NCI-H187 treated with DMSO at 0.1 percent for 48 hours (cell line): ENCODE data around the gene CMBL.
"Not testable (repeated sequence)": the region's sequence is repeated elsewhere in the genome, so short reads cannot be mapped to it uniquely, and the experiment has no call there.

ENCODE experiments used
- DNase-seq: peaks from one replicate; lab custom pipeline; 2025; lab: John Stamatoyannopoulos, UW

The CMBL gene

DNA sequence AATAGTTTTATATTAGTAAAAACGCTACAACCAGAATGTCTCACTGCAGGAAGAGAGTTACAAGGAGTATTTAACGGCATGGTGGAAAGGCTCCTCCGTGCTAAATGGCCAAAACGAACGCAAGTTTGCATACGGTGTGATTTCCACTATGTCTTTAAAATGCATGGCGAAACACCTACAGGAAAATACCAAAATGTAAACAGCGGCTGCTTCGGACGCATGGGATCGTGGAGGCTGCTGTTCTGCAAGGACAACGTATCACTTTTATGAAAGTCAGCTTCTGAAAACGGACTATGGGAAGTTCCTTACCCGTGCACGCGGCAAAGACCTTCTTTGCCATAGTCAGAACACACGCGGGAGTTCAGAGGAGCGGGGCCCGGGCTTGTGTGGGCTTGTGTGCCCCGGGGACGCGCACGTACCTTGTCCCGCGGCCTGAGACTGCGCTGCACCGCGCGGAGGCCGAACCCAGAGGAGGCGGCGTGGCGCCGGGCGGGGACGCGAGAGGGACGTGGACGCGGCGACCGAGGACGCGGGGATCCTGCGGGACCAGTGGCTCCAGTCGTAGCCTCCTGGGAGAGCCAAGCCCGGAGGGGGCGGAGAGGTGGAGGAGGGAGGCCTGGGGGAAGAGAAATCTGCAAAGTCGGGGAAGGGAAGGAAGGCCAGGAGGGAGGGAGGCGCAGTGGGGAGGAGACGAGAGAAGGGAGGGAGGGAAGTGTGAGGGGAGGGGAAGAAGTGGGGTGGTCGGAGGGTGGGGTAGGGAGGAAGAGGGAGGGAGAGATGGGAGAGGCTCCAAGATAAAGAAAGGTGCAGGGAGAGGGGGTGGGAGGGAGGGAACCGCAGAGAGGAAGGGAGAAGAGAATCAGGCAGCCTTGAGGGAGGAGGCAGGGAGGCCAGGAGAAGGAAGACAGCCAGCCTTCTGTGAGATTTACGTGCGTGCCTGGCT lies at the start of gene CMBL:
Gene CMBL (minus strand): TSS at position 697 of the 943 bp plus-strand sequence. CDS start 17,140 bp downstream, outside the sequence.
- DNase-seq: peak; percentile 22

DNA sequence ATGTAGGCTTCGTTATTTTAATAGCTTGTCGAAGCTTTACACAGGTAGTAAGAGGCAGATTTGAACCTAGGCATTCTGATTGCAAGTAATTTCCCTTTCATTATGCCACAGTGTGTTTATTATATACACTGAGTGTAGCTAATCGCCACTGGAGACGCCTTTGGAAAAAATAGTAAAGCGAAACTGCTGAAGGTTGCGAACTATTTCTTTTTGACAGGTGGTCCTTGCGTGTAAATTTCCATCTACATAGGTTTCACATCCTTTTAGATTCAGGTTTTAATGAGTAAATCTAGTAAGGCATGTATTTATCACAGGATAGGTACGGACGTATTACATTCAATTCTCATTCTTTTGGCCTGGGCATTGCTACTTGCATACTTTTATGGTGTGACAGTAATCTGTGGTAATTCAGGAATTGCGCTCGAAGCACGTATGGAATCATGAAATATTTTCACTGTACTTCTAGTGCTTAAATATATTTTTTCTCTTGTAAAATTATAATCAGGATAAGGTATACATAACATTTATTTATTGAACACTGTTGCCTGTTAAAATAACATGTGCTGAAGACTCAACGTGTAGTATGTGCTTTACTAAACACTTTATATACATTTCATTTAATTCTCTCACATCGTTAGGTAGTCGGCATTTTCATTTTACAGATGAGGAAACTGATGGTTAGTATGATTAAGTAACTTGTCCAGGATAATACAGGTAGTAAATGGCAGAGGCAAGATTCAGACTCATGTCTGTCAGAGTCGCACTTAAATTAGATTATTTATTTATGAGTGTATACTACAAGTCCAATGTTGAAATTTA lies 47.6 kb upstream of the CMBL start:
- no peak for DNase-seq

DNA sequence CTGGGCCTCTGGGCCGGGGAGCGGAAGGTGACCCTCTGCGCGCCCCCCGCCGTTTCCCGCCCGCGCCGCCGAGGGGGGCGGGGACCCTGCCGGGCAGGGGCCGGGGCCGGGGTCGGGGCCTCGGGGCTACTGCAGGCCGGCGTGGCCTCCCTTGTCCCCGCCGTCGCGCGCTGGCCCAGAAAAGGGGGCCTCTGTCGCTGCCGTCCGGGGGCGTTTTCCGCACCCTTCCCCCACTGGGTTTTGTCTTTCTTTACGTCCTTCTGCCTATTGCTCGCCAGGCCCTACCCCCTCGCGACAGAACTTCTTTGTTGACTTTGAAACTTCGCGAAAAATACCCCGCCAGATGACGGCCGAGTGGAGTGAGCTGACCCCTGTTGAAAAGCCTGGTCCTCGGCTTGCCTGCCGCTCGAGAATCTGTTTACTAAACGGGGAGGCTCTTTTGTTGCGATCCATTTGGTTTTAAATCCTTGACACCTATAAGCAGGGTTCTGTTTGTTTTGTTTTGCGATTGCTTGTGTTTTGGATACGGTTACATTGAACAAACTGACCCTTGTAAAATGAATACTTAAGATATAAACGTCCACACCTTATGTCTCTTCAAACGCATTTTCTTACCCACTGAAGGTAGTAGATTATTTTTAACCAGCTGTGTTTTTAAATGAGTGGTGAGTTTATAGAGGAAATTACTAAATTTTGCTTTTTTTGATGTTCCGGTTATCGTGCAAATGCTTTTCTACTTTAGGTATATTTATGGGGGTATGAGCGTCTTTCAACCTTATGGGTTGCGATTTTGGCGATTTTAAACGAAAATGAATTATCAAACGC lies 46.6 kb upstream of the CMBL start:
- DNase-seq: no peak

DNA sequence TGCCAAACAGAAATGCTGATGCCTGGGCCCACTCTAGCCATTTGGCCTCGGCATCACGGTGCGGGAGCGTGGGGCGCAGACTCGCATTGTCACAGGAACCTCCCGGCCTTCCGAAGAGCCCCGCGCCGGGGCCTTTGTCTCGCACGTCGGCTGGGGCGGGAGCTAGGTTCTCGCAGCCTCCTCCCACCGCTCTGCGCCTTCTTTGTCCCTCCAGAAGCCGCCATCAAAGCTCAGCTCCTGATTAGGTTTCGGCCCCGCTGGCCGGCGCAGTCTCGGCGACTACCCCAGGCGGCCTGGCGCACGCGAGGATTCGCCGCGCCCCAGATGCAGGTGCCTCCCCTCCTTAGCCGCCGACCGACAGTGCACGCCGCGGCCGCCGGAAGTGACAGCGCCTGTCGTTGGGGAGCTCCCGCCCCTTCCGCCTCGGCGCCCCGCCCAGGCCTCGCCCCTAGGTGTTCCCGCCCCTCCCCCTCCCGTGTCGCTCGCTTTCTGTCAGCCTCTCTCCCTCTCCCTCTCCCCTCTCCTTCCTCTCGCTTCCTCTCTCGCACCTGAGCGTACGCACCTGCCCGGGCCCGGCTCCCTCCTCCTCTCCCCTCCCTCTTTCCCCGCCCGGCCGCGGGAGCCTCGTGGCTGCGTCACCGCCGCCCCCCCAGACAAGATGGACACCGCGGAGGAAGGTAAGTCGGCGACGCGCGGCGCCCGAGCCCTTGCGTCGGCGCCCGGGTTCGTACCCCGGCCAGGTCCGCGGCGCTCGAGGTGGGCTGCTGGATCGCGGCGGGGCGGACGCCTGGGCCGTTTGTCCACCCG lies 45.7 kb upstream of the CMBL start, which contains the start of gene MARCHF6:
Gene MARCHF6 (plus strand): TSS at position 455 of the 807 bp plus-strand sequence. CDS start 204 bp downstream, at position 659.
- peak; percentile 97 for DNase-seq

DNA sequence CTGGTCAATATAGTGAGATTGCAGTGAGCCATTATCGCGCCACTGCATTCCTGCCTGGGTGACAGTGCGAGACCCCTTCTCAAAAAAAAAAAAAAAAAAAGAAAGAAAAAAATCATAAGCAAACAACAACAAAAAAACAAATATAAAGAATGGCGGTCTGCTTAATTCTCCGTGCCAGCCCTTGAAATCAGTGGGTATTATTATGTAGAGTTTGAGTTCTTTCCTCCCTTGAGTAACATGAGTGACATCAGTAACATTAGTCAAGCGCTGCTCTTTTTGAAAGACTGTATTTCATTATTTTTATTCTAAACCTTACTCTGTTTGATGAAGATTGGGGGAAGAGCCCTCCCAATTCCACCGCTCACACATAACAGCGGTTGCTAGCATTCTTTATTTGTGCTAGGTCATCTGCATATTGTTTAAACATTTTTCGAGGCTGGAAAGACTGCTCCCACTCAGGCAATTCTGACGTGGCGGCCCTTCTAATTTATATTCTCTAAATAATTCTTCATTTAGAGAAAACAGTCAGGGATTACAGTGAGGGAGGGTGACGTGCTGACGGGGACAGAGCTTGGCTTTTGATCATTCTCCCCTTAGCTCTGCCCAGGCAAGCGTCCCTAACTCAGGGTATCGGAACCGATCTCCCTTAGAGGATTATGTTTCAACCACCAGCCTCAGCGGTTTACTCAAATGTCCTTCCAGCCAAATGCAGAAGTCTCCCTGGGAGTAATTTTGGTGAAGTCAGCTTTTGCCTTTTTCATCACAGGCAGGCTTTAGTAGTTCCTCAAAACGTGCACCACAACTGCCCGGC lies 44.9 kb upstream of the CMBL start:
- no peak for DNase-seq

DNA sequence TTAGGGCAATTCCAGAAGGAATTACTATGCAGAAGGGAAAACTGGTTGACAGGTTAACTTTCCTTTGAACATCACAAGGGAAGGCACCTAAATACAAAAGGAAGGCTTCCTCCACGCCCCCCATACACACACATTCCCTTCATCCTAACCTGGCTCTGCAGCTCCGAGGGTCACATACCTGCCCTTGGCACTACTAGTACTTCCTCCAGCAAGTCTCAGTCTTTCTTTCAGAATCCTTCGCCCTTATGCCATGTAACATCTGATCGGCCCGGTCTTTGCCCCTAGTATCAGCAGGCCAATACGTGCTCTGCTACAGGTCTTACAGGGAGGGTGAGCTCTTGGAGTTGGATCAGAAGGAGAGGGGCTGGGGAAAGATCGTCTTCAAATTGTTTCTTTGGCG lies 44.2 kb upstream of the CMBL start:
- no peak for DNase-seq

DNA sequence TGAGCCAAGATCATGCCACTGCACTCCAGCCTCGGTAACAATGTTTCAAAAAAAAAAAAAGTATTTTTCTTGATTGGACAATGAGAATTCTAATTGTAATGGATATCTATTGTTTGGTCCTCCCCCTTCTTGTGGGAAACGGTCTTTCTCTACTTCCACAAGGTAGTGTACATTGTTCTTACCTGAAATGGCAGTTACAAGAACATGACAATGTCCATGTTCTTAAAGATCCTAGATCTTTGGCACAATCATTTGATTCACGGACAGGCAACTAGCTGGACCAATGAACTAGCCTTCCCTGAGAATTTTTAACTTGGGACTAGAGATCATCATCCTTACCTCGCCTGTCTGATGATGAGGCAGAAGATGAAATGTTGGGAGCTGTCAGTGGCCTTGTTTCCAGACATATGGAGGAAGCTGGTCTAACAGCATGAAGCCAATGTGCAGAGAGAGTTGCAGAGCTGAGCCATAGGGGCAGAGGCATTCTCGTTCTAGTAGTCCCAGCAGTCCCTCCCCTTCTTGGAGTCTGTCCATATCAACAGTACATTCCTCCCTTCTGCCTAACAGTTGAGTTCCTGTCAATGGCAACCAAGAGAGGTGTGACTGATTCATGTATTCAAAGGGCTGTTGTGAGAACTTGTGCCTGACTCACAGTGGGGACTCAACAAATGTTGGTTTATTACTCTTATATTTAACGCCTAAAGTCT lies 43.6 kb upstream of the CMBL start:
- no peak for DNase-seq

DNA sequence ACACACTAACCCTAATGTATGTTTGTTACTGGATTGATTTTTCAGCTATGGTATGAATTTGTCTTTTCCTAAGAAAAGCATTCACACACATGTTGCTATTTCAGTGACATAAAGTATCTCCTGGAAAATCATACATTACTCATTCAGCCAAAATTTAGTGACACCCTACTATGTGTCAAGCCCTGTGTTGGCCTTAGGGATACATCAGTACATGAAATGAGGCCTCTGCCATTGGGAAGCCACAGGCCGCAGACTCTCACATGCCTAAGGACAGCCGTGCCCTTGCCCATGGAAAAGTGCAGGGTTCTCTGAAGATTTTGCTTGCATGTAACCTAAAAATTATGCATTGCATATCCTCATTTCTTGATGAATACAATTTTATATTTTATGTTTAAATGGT lies 40.6 kb upstream of the CMBL start:
- DNase-seq: no peak

DNA sequence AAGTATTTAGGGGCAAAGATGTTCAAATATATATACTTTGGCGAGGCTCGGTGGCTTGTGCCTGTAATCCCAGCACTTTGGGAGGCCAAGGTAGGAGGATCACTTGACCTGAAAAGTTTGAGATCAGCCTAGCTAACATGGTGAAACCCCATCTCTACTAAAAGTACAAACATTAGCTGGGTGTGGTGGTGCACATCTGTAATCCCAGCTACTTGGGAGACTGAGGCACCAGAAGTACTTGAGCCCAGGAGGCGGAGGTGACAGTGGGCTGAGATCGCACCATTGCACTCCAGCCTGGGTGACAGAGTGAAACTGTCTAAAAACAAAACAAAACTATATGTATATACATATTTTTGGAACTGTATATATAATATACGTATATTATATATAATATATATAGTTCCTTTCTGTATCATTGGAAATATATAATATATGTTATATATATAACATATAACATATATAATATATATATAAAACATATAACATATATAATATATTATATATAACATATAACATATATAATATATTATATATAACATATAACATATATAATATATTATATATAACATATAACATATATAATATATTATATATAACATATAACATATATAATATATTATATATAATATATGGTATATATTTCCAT lies 36.9 kb upstream of the CMBL start:
- DNase-seq: not testable (repeated sequence)

DNA sequence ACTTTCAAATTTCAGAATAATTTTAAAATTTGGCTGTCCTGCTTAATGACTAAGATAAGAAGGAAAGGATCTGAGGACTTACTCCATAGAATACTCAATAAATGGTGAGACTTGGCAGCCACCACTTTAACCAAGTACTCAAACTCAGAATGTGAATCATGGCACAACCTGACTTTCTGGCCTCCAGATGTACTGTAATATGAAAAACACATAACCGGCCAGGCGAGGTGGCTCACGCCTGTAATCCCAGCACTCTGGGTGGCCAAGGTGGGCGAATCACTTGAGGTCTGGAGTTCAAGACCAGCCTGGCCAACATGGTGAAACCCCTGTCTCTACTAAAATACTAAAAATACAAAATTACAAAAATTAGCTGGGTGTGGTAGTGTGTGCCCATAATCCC lies 35.8 kb upstream of the CMBL start:
- DNase-seq: no peak

DNA sequence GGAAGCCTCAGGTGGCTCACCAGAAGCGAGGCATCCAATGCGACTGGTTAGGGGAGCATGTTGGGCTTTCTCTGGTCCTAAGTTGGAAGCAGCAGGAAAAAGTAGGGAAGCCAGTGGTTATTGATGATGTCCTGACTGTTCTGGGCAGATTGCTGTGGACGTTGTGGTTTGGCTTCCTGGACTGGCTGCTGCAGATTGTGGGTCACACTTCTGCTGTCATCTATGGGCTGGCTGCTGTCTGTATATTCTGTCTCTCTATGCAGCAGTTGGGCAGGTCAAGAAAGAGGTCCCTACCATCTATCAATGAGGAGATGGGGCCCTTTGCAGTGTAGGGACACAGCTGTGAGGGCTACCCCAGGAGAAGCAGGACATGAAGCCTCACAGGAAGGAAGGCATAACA lies 32.3 kb upstream of the CMBL start:
- no peak for DNase-seq

DNA sequence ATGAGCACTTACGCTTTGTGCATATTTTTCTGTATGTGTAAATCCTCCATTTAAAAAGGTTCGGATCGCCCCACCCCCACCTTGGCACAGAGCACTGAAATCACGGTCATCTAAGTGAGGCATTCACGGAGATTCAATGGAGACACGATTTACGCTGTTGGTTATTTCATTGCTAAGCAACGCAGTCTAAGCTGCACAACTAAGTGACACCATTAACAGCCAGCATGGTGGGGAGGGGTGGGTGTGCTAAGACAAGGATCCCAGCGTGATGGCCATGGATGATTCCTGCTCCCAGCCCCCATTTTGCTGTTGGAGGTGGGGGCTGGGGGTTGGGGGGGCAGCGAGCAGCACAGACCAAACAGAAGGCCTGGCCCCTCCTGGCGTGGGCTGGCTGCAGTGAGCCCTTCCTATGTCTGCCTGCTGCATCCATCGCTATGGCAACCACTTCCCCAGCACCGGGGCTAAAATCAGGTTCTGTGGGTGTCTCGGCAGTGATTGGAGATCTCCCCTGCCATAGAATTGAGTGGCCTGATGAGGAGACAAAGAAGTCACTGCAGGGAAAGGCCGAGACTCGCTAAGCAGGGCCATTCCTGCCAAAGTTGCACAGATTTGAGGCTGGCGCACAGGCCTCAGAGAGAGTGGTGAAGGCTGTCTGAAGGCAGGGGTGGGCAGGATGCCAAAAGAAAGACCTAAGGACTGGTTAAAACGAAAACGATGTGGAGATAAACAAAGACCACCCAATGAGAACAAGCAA lies 31.5 kb upstream of the CMBL start:
- DNase-seq: no peak

DNA sequence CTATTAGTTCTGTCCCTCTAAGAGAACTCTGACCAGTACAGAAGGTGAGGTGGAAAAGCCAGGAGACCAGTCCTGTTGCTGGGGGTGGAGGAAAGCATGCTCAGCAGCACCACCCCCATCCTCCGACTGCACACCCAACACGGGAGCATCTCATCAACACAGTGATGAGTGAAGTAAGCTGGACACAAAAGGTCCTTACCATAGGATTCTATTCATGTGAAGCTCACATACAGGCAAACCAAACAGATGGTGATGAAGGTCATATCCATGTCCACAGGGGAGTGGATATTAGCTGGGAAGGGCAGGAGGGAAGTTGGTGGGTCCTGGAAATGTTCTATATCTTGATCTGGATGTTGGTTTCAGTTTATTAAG lies 31.0 kb upstream of the CMBL start:
- no peak for DNase-seq

DNA sequence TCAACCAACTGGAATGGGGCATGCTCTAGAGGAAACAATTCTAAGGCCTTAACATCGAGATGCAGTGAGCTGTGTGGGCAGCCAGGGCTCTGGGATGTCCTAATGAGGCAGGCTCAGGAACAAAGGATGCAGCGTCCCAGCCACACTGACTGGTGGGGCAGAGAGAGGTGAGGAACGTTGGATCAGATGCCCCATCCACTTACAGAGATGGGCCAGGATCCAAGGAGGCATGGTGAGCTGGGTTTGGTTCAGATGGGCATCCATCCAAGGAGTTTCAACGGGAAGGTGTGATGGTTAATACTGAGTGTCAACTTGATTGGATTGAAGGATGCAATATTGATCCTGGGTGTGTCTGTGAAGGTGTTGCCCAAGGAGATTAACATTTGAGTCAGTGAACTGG lies 30.3 kb upstream of the CMBL start:
- DNase-seq: no peak

DNA sequence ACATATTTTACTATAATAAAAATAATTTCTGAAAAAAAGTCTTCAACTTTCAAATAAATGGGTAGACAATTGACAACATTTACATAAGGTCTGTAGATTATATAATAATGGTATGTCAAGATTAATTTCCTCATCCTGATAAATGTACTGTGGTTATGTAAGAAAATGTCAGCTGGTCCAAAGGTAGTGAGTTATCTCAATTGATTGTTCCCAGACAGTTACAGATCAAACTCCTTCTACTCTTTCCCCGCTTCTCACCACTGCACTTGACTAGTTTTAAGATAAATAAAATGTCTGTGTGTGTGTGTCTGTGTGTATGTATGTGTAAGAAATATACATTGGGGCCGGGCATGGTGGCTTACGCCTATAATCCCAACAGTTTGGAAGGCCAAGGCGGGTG lies 29.4 kb upstream of the CMBL start:
- no peak for DNase-seq

DNA sequence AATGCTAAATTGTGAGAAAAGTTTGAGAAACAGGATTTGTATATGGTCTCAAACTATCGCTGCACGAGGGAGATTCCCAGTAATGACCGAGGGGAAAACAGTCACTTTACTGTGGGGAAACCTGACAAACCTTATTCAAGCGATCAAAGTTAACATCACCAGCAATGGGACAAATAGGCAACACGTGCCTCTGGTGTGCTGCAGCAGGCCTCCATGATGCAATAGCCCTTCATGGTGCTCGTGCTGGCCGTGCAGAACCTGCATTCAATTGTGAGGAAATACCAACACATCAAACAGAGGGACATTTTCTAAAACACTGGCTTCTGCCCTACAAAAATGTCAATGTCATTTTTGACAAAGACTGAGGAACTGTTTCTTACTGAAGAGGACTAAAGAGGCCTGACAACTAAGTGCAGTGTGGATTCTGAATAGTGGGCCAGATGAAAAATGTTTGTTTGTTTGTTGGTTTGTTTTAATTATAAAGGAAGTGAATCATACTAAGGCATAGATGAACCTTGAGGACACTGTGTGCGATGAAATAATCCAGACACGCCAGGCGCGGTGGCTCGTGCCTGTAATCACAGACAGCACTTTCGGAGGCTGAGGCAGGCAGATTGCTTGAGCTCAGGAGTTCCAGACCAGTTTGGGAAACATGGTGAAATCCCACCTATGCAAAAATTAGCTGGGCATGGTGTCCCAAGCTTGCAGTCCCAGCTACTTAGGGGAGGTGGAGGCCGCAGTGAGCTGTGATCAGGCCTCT lies 28.2 kb upstream of the CMBL start:
- no peak for DNase-seq

DNA sequence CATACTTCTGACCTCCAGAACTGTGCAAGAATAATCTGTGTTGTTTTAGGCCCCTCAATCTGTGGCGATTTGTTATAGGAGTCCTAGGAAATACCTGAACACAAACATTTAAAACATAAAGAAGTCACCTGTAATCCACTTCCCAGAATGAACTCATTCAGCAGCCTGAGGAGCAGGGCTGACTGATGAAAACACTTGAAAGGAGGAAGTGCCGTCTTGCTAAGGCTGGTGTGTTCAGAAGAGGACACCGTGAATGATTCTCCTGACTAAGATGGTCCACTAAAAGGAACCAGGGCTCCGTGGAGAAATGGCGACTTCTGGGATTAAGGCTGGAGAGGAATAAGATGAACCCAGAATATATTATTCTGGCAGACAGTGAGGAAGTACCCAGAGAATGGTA lies 27.1 kb upstream of the CMBL start:
- no peak for DNase-seq
